Measurements from ENCODE around the gene C17orf58.

DNA sequence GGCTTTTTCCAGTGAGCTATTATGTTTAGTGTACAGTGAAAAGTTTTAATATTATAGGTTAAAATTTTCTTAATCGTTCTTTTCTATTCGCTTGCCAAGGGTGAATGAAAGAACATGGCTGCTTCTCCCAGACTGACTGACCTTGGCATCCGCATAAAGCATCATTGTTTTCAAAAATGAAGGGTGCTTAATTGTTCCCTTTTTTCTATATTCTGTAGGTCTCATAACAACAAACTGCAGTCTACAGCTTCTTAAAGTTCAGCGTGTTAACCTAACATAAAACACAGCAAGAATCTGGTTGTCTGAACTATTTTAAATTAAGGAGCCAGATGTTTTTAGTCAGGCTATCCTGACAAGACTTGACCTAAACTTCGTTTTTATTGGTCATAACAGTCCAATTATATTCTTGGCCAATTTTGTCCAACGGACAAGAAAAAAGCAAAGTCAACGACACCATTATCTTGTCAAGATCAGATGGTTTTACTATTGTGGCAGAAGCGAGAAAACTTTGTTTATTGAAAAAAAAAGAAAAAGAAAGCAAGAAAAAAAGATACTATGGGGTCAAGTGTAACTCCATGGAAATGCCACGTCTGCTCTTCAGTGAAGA lies 14.1 kb downstream of the C17orf58 start:
- TF ChIP-seq CTCF (IDR thresholded peaks at IDR 0.05) (no peak), POLR2A (IDR thresholded peaks at IDR 0.05) (no peak)
